Peyer's patch (tissue), 4 donors: ENCODE results near the gene PHACTR1. TPM values are rescaled to one million over a fixed set of nuclear protein-coding genes. Genes with fewer than 3 reads are reported as not detected.

Experiments used
- DNase-seq, 3 donors: peaks; one replicate each; pipeline ENCODE4 v3.0.0-alpha.2; 2017 to 2019
- H3K27ac ChIP-seq, 4 donors: fragments of 200-600 bp; sonication (generic); one replicate each; pipeline ENCODE4 v1.5.1; 2016 to 2019
- H3K27me3 ChIP-seq, 2 donors: fragments of 200-600 bp; sonication (generic); one replicate each; pipeline ENCODE4 v1.5.1; 2019
- H3K36me3 ChIP-seq, 3 donors: fragments of 200-600 bp; sonication (generic); one replicate each; pipeline ENCODE4 v1.5.1; 2016 to 2019
- H3K4me1 ChIP-seq, 4 donors: fragments of 200-600 bp; sonication (generic); one replicate each; pipeline ENCODE4 v1.5.1; 2016 to 2019
- H3K4me3 ChIP-seq, 4 donors: fragments of 200-600 bp; sonication (generic); 1 replicate in 3 of 4; 2 replicates in 1 of 4; pipeline ENCODE4 v1.5.1; 2016 to 2019; ENCODE audit warnings: mild to moderate bottlenecking in 1 of 4
- H3K9me3 ChIP-seq, 4 donors: fragments of 200-600 bp; sonication (generic); one replicate each; pipeline ENCODE4 v1.5.1; 2016 to 2019; ENCODE audit warnings: mild to moderate bottlenecking in 1 of 4
- CTCF ChIP-seq, 6 experiments: fragments of 450-650 bp in 4 of 6; fragments of 200-600 bp in 2 of 6; sonication (generic) in 1 of 6; IDR thresholded peaks; one replicate each; pipeline ENCODE4 v1.5.1; 2017 to 2019; ENCODE audit warnings: antibody characterized with exemption in 6 of 6, mild to moderate bottlenecking in 3 of 6, moderate library complexity in 1 of 6
- POLR2A ChIP-seq, 2 donors: fragments of 450-650 bp; IDR thresholded peaks; one replicate each; pipeline ENCODE4 v1.5.1; 2017; ENCODE audit warnings: antibody characterized with exemption in 2 of 2, mild to moderate bottlenecking in 2 of 2, moderate library complexity in 2 of 2
- total RNA-seq, 4 donors: library from RNA; depleted of rRNA; stranded (reverse); fragments of >200 nt; gene quantifications; one replicate each; pipeline ENCODE4 v1.1.0, GENCODE V29; 2016

PHACTR1 gene
- total RNA-seq, 4 donors from 2014 or later, result 0.35 to 19.0 (median 1.7) TPM

DNA sequence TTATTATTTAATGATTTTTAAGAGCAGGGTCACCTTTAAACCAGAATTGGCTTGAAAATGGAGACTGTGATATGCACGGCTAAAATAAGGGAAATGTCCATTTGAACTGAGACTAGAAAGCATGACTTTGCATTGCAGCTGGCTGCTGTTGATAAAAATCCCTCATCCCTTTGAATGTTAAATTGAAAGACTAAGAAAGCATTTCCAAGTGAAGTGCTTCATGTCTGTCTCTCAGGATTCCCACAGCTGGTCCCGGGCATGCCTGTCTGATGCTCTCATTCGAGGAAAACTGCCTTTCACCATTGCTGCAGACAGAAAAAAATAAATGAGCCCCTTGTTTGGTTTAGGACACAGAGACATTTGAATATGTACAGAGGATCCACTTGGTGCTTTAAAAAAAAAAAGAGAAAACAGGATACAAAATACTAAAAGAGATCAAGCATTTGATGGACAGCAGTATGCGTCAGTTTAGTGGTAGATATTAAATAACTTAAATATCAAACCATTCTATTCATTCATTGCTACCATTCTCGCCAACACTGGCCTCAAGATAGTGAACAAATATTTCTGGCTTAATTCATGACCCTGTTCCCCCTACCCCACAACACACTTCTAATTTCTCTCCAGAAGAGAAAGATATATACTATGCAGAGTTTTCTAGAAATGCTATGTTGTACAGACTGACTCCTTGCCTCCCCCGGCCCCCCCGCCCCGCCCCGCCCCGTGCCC is 556.8 kb downstream of the PHACTR1 start:
- Histone ChIP-seq H3K27ac (peak overlapping the region in 2 of 4 donors; percentile 66 to 78), H3K27me3 (no peaks in the 10 kb centered on the region), H3K4me1 (no peaks in the 10 kb centered on the region), H3K4me3 (peak overlapping the region in 3 of 4 donors; percentile 25 to 43 (median 28)), H3K9me3 (no peaks in the 10 kb centered on the region), H3K36me3 (no peaks in the 10 kb centered on the region)
- no peak for DNase-seq
- TF ChIP-seq CTCF (IDR thresholded peaks at IDR 0.05) (no peak), POLR2A (IDR thresholded peaks at IDR 0.05) (no peak)

GRCh38 chr6:13273931-13274706 is 557.6 kb downstream of the PHACTR1 start:
- no peaks in the 10 kb centered on the region for H3K9me3 ChIP-seq
- TF ChIP-seq POLR2A (IDR thresholded peaks at IDR 0.05) (no peak), CTCF (IDR thresholded peaks at IDR 0.05) (no peak)
- H3K36me3 ChIP-seq, result no peaks in the 10 kb centered on the region
- peak overlapping the region in 2 of 4 donors; percentile 13 to 78 for H3K27ac ChIP-seq
- peak overlapping the region in 3 of 4 donors; percentile 25 to 43 (median 28) for H3K4me3 ChIP-seq
- H3K27me3 ChIP-seq, result no peaks in the 10 kb centered on the region
- no peaks in the 10 kb centered on the region for H3K4me1 ChIP-seq
- DNase-seq, result peak in 2 of 3 donors; percentile 82

DNA sequence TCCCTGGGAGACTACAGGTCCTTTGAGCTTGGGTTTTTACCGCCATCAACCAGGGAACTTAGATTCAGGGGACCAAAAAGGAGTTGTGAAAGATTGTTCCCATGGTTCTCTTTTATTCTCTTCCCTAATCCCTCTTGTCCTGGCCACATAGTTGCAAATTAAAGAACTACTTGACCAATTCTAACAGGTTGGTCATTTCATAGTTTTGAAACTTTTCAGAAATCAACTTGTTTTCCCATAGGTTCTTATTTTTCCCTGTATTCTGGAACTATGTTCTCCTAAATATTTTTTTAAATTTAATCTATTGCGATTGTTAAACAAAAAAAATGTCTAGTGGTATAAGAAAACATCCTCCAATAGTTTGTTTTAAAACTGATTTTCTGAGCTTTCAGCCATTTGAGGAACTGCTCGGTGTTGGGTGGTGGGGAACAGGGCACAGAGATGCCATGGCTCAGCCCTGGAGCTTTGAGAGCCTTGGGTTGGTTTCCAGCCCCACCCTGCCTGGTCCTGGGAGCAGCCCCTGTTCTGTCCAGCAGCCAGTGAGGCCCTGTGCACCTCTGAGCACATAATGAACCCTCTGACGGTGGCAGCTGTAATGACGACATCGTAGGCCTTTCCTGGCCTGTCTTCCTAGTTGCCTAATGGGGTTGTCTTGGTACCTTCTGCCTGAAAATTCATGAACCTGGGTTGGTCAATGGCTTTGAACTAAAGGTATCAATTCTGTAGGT is 558.3 kb downstream of the PHACTR1 start:
- DNase-seq, result no peak
- peak overlapping the region in 2 of 4 donors; percentile 13 to 78 for H3K27ac ChIP-seq
- H3K9me3 ChIP-seq, result no peaks in the 10 kb centered on the region
- no peaks in the 10 kb centered on the region for H3K4me1 ChIP-seq
- H3K36me3 ChIP-seq, result no peaks in the 10 kb centered on the region
- H3K4me3 ChIP-seq, result peak overlapping the region in 2 of 4 donors; percentile 25 to 43
- TF ChIP-seq CTCF (IDR thresholded peaks at IDR 0.05), result no peak
- no peak for TF ChIP-seq POLR2A (IDR thresholded peaks at IDR 0.05)
- H3K27me3 ChIP-seq, result no peaks in the 10 kb centered on the region

DNA sequence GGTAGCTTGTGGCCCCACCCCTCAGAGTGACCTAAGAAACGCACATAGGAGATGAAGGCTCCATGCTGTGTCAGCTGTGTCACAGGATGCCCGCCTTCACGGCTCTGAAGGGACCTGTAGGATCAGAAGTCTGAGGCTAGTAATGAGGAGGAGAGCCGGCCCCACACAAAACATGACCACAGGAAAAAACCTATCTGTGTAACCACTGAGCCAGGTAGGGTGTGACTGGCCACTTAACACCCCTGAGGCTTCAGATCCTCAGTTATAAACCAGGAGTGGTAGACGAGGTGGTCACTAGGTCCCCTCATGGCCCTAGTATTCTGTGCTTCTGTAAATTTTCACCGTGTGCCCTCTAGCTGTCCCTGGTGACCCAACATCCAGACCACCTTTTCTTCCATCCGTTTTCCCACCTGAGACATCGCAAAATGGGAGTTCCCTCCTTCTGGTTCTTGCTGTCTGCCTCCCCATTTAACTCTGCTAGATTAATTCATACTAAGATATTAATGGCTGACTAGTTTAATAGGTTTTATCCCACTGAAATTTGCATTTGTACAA is 558.9 kb downstream of the PHACTR1 start:
- no peaks in the 10 kb centered on the region for H3K9me3 ChIP-seq
- H3K36me3 ChIP-seq, result no peaks in the 10 kb centered on the region
- H3K27me3 ChIP-seq, result no peaks in the 10 kb centered on the region
- H3K4me3 ChIP-seq, result no peak overlapping the region
- H3K27ac ChIP-seq, result peak overlapping the region in 1 of 4 donors; percentile 78
- TF ChIP-seq CTCF (IDR thresholded peaks at IDR 0.05) (no peak), POLR2A (IDR thresholded peaks at IDR 0.05) (no peak)
- DNase-seq, result peak in 1 of 3 donors; percentile 36
- H3K4me1 ChIP-seq, result no peaks in the 10 kb centered on the region

- TF ChIP-seq CTCF (IDR thresholded peaks at IDR 0.05) (no peak), POLR2A (IDR thresholded peaks at IDR 0.05) (no peak)
- H3K36me3 ChIP-seq, result no peaks in the 10 kb centered on the region
- DNase-seq, result no peak
- H3K9me3 ChIP-seq, result no peaks in the 10 kb centered on the region
- peak overlapping the region in 1 of 4 donors; percentile 19 for H3K27ac ChIP-seq
- no peaks in the 10 kb centered on the region for H3K4me1 ChIP-seq
- no peaks in the 10 kb centered on the region for H3K27me3 ChIP-seq
- no peak overlapping the region for H3K4me3 ChIP-seq
These were observed 560.7 kb downstream of the PHACTR1 start for GRCh38 chr6:13277231-13277630.
